ENCODE data around the gene LRCOL1.

LRCOL1 gene

DNA sequence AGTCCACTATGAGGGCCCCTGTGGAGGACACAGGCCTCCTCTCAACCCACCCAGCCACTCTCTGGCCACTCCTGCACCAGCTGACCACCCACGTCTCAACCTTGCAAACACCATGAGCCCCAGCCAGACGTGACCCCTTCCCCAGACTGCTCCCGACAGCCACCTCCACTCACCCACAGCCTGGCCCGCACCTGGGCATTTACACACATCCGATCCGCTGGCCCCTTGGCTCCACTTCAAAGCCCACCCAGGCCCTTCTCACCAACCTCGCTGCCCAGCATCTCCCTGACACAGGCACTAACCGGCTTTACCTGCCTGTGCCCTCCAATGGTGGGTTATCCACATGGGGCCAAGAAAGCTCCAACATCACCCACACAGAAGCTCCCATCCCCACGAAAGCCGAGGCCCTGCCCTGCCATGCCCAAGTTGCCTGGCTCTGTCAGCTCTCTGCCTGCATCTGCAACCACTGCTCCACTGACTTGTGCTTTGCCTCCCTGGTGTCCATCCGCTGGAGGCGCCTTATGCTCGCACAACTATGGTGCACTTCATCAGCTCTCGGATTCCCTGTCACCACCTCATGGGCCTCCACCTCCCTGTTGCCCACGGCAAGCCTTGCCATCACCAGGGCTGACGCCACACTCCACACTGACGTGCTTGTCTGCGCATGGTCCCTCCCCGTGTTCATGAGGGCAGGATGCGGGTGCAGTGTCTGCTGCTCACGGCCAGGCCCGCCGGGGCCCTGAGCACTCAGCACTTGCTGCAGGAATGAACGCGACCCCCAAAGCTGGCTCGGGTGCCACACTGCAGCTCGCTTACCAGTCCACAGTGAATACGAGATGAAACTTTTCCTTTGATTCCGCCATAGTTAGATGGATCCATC is 24.9 kb upstream of the LRCOL1 start:
- no peak for DNase-seq

DNA sequence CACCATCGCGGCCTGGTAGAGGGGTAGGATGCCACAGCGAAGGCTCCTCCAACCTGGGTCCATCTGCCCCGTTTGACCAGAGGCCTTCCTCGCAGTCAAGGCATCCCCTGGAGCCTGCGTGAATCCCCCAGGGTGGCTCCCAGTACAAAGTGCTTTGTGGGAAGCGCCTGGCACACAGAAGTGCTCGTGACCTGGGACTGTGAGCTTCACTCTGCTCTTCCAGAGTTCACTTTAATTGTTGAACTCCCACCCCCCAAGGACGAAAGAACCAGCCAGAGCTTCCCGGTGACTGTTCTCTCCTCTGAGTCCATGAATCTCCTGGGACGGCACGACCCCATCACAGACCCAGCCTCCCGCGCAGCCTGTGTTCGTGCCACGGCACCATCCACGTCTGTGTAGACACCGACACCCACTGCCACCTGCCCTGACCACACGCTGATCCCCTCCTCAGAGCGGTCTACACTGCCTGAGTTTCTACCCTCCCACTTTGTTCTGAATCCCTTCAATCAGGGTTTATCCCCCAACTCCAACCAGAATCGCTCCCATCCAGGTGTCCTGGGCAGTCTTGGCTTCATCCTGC is 24.1 kb upstream of the LRCOL1 start:
- no peak for DNase-seq

DNA sequence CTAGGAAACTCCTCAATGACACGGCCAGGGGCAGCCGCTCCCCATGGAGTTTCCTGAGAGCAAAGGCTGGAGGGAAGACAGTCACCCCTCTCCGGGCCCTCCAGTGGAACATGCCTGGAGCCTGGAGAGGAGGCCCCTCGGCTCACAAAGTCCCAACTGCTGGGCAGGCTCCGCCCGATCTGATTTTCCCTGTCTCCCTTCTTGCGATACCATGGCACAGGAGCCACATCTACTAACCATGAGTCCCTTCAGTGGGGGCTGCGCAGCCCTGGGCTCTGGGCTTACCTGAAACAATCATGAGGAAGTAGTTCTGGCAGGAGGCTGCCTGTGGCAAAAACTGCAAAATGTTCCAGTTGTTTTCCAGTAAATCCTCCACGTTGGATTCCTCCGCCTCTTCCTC is 23.5 kb upstream of the LRCOL1 start:
- DNase-seq, result no peak

DNA sequence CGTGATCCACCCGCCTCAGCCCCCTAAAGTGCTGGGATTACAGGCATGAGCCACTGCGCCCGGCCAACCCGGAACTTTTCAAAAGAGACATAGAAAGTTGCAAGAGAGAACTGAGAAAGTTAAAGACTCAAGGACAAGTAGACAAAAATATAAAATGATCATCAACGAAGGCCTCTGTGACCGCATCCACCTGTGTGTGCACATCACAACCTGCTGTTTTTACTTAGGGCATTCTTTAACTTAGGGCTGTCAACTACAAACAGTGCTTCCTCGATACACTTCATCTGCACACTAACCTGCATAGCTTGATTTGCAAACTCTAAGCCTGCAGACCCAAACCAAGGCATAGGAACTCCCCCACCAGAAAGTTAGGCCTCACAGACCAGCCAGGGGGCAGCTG is 23.0 kb upstream of the LRCOL1 start:
- no peak for DNase-seq

DNA sequence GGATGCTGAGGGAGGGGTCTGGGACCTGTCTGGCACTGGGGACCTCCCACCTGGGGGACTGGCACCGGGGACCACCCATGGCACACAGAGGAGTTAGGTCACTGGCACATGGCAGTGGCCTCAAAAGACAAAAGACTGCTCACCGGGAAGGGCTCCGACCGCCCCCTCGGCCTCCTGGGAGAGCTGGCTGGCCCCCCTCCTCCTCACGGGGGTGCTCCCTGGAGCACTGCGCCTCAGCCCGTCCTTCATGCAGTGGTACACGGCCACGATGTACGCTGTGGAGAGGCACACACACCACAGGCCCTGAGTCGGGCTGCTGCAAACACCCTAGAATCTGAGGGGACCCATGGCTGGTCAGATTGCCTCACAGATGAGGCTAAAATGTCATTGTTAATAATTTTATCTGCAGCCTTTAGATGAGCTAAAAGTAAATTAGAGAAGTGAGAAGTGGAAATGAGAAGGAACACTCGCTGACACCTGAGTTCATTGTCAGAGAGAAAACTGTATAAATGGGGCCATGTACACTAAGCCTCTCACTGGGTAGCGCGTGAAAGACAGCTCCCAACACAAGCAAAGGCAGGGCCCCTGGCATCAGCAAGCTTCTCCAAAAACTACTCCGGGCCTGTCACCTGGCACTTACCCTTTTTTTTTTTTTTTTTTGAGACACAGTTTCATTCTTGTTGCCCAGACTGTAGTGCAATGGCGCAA is 22.3 kb upstream of the LRCOL1 start:
- no peak for DNase-seq

DNA sequence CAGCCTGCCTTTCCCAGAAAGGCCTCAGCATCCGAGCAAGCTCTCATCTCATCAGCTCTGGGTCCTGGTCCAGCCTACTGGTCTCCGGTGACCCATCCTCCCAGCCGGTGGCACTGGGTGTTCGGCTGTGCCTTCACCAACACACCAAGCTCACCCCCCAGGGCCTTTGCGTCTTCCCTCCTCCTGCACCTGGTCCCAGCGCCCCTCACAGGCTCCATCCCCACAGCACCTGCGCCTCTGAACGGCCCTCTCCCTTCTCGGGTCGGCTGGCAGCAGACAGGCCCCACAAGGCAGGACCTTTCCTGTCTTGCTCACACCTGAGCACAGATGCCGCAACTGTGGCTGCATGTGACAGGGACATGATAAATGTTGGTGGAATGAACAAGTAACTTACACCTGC is 21.3 kb upstream of the LRCOL1 start:
- no peak for DNase-seq

DNA sequence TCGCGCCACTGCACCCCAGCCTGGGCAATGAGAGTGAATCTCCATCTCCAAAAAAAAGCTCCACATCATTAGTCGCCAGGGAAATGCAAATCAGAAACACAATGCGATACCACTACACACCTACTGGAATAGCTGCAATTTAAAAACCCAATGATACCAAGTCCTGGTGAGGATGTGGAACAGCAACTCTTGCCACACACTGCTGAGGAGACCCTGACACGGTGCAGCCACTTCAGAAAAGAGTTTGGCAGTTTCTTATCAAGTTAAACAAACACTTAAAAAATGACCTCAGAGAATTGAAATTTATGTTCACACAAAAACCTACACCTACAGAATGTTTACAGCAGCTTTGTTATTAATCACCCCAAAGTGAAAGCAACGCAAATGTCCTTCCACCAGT is 20.3 kb upstream of the LRCOL1 start:
- DNase-seq, result no peak

DNA sequence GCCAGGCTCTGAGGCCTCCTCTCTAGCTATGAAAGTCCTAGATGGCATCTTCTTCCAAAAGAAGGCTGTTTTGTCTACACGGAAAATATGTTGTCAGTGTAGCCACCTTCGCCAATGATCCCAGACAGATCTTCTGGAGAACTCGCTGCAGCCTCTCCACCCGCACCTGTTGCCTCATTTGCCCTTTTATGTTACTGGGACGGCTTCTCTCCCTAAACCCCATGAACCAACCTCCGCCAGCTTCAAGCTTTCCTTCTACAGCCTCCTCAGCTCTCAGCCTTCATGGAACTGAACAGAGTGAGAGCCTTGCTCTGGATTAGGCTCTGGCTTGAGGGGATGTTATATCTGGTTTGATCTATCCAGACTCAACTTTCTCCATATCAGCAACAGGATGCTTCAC is 18.9 kb upstream of the LRCOL1 start:
- DNase-seq, result no peak

DNA sequence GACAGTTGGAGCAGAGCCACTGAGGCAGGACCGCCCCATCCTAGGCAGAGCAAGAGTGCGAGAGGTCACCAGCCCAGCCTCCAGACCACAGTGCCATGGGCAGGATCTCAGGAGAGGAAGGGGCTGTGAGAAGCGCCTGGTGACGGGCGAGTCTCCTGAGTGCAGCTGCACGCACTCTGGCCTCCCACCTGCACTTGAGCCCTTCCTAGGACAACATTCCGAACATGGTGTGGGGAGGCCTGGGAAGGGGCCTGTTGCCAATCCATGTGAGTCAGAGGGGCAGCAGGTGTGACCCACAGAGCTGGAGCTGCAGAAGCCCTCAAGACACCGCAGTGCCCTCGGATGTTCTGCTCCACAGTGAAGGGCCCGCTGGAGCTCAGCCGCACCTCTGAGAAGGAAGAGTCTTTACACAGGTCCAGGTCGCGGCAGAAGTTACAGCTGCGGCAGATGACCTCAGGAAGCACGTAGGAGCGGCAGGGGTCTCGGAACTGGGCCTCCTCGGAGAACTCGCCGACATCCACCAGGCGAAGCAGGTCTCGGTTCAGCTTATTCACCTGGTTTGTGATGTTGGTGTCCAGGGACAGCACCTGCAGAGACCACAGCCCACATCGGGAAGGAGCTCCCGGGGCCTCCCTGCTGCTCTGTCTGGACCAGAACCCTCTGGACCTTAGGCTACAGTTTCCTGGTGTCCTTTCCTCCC is 15.5 kb upstream of the LRCOL1 start:
- DNase-seq, result no peak

DNA sequence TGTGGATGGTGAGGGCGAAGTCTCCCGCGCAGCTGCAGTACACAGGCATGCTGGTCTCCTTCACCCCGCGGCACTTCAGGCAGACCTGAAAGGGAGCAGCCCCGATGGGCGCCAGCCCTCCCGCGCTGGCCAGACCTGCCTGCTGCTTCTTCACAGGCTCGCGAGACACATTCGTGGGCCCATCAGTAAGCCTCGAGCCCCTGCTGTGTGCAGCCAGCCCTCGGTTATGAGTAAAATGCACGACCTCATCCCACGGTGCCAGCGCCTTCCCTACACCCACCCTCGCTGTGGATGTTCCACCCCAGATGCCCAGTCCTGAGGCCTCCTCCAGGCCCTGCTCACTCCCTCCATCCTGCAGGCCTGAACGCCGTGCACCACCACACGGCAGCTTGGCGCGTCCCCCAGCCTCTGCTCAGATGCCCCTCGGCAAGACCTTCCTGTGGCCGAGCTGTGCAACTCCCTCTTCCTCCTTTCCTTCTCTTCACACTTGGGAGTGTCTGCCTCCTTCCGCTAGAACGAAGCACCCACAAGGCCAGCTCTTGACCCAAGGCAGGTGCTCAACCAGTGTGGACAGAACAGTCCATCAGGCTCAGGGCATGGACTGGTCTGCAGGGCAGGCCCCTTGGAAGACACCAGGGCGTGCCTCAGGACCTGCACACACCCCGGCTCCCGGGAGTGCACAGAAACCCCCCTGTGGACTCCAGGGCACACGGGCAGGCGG is 14.7 kb upstream of the LRCOL1 start:
- DNase-seq, result no peak

DNA sequence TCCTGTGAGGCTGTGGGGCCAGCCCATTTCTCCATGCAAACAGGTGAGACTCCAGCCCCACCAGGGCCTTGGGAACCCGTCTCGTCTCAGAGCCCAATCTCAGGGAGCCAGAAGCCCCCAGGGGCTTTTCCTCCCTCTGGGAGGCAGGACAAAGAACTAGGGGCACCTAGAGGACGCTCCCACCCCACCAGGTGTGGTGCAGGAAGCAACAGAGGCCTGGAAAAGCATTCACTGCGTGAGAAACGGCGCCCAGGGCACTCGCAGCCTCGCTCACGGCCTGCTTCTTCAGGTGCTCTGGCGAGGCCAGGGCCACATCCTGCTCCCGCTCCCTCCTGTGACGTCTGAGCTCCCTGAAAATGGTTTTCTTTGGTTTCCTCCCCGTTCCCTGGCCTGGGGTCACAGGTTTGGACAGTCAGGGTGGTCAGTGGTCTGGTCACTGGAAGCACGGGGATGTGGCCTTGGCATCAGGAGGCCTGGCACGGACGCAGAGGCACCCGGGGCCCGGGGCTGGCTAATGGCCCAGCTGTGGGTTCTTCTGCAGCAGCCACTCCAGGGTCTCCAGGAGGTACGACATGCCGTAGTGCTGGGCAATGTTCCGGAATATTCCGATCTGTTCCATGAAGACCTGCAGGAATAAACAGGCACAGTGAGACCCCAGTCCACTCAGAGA is 13.9 kb upstream of the LRCOL1 start:
- DNase-seq, result no peak

DNA sequence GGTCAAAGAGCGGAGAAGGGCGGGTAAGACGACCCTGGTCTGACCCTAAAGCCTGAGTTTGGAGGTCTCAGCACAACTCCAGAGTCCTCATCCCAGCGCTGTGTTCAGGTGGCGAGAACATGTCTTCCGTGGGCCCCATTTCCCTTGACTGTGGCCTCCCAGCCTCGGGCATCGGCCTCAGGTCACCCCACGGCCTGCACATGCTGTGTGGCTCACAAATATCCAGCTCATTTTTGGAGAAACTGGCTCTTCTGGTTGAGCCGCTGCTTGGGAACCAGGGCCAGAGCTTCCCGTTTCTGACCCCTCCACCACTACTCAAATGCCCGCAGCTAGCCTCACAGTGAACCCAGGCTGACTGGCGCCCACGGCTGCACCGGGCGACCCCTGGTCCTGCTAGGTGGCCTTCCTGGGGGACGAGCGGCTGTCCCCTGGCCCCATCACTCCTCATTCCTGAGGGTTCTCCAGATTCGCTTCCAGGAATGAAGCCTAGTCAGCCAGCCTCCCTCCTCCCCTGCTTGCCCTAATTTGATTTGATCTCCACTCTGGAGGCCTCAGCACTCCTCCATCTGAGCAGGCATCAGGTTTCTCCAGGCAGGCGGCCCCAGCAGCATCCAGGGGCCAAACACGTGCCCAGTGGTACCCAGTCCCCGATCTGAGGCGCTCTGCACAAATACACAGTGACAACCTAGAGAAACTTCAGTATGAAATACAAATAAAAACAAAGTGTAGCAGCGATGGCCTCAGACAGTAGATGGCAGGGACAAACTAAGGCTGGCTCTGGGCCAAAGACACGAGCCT is 12.9 kb upstream of the LRCOL1 start:
- no peak for DNase-seq

DNA sequence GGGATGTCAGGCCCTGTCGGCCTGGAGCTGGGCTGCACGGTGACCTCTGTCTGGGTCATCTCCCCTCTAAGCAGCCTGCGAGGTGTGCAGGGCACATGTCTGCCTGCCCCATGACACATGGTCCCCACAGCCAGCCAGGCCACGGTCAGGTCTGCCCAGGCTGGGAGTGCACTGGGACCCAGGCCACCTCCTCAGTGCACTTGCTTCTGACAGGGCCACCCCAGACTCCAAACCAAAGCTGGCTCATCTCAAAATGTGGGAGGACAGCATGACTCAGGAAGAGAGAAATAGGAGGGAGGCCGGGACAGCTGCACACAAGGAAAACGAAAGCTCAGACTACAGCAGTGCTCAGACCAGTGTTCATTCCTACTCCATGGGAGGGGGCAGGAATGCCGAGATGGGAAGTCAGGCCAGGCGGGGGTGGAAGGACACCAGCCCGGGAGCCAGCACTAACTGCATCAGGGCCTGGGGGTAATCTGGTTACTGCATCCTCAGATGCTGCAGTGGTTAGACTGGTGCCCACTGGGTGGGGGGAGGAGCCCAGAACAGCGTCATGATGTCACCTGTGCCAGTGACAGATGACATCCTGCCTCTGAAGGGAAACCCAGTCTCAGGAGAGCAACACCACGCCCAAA is 12.2 kb upstream of the LRCOL1 start:
- DNase-seq, result no peak

DNA sequence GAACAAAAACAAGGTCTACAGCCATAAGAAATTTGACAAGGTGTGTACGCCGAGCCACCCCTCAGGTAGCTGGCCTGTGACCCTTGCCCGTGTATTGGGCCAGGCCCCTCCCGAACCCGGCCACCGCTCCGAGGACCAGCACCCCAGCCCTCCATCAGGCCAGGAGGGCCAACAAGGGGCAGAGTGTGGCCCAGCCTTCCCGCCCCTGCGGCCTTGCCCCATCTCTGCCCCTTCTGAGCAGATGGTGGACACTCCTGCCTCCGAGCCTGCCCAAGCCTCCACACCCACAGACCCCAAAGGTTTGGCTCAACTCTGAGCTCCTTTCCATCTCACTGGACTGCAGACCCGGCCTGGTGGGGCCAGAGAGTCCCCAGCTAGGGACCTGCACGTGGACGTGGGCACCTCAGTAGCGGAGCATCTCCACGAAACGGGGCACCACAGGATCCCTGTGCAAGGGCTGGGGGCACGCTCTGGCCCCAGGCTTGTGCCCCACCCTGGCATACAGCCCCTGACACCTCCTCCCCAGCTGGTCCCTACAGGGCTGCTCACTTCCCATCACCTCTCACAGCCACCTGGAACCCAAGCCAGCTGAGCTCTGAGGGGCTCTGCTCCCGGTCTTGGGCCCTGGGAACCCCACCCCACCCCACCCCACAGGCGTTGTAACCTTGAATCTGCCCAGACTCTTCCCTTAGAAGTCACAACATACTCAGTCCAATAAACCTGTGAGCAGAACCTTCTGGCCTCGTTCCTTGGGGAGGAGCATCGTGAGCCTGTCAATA is 11.5 kb upstream of the LRCOL1 start:
- DNase-seq, result no peak

DNA sequence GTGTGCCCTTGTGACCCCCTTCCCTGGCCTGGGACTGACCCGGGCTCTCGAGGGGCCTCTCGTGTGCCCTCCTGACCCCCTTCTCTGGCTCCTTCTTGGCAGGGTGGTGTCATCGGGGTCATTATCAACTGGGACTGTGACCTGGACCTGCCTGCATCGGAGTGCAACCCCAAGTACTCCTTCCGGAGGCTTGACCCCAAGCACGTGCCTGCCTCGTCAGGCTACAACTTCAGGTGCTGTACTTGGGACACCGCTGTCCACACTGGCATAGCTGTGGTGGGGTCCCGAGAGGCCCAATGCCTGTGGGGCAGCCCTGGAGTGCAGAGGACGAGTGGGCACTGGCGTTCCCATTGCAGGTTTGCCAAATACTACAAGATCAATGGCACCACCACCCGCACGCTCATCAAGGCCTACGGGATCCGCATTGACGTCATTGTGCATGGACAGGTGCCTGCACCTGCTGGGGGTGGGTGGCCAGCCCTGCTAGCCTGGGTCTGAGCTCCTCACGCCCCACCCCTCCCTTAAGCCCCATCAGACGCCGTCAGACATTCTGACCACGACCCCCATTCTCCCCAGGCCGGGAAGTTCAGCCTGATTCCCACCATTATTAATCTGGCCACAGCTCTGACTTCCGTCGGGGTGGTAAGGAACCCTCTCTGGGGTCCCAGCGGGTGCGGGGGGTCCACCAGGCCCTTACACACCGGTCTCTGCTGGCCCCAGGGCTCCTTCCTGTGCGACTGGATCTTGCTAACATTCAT is 10.7 kb upstream of the LRCOL1 start:
- no peak for DNase-seq

DNA sequence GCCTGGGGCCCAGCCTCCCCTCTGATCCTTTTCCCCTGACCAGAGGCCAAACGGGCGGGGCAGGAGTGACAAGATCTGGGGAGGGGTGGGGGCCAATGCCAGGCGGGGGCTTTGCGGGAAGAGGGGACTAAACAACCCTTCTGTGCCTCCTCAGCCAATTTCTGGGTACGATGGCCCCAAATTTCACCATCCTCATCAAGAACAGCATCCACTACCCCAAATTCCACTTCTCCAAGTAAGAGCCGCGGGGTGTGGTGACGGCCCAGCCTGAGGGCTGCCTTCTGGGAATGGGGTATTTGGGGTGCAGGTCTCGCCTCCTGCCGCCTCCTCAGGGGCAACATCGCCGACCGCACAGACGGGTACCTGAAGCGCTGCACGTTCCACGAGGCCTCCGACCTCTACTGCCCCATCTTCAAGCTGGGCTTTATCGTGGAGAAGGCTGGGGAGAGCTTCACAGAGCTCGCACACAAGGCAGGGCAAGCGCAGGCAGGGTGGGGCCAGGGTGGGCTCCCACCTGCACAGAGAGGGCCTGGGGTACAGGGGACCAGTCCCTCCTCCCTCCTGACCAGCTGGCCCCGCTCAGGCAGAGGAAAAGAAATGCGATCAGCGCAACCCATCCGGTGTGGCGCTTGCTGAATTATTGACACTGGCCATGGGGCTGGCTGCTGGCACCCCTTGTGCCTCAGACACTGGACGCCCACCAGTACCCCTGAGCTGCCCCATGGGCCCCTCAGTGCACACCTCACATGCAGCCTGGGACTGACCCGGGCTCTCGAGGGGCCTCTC is 9.9 kb upstream of the LRCOL1 start:
- DNase-seq, result no peak

DNA sequence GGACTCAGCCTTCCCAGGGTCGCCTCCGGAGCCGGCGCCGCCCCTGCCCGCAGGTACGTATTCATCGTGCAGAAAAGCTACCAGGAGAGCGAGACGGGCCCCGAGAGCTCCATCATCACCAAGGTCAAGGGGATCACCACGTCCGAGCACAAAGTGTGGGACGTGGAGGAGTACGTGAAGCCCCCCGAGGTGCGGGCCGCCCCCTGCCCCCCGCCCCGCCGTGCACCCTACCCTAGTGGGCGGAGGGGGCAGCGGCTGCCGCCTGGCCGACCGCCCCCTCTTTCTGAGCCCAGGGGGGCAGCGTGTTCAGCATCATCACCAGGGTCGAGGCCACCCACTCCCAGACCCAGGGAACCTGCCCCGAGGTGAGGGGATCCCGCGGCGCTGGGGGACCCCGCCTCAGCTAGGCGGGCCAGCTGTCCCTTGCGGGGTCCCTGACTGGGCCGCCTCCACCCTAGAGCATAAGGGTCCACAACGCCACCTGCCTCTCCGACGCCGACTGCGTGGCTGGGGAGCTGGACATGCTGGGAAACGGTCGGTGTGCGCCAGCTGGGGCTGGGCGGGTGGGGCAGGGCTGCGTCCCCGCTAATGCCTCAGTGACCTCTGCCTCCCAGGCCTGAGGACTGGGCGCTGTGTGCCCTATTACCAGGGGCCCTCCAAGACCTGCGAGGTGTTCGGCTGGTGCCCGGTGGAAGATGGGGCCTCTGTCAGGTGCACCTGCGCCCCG is 9.2 kb upstream of the LRCOL1 start:
- DNase-seq, result no peak

DNA sequence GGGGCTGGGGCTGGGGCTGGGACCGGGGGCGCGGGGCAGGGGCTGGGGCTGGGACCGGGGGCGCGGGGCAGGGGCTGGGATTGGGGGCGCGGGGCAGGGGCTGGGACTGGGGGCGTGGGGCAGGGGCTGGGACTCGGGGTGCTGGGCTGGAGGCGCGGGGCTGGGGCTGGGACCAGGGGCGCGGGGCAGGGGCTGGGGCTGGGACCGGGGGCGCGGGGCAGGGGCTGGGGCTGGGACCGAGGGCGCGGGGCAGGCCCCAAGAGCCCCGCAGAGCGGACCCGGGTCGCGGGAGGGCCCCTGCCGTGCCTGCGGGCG is 8.6 kb upstream of the LRCOL1 start:
- DNase-seq, result no peak

All from CD4-positive, alpha-beta T cell treated with Interleukin-10 for 1 hour (primary cell).